Activated CD4-positive, alpha-beta T cell treated with anti-CD3 and anti-CD28 coated beads for 4 hours (primary cell): Measurements from ENCODE around the gene ZNF689.
"Not testable (repeated sequence)": the region's sequence is repeated elsewhere in the genome, so short reads cannot be mapped to it uniquely, and the experiment has no call there.

Source experiments
- DNase-seq, 2 donors: peaks; one replicate each; pipeline ENCODE4 v3.0.0-alpha.2; 2020

Gene ZNF689

DNA sequence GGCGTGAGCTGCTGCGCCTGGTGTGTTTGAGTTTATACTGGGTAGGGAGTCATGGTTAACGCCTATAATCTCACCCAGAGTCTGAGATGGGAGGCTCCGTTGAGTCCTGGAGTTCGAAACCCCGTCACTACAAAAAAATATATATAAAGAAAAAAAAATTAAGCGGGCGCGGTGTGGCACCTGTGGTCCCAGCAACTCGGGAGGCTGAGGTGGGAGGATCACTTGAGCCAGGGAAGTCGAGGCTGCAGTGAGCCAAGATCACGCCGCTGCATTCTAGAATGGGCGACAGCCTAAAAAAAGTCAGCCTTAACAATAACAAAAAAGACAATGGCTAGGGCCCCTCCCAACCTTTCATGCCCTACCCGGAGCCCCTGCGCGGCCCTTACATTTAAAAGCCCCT is 23.3 kb upstream of the ZNF689 start:
- DNase-seq, result no peak

DNA sequence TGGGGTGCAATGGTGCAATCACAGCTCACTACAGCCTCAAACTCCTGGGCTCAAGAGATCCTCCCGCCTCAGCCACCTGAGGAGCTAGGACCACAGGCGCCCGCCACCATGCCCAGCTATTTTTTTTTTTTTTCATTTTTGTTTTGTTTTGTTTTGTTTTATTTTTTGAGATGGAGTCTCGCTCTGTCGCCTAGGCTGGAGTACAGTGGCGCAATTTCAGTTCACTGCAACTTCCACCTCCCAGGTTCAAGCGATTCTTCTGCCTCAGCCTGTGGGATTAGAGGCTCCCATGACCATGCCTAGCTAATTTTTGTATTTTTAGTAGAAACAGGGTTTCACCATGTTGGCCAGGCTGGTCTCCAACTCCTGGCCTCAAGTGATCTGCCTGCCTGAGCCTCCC is 22.3 kb upstream of the ZNF689 start:
- DNase-seq, result not testable (repeated sequence)

DNA sequence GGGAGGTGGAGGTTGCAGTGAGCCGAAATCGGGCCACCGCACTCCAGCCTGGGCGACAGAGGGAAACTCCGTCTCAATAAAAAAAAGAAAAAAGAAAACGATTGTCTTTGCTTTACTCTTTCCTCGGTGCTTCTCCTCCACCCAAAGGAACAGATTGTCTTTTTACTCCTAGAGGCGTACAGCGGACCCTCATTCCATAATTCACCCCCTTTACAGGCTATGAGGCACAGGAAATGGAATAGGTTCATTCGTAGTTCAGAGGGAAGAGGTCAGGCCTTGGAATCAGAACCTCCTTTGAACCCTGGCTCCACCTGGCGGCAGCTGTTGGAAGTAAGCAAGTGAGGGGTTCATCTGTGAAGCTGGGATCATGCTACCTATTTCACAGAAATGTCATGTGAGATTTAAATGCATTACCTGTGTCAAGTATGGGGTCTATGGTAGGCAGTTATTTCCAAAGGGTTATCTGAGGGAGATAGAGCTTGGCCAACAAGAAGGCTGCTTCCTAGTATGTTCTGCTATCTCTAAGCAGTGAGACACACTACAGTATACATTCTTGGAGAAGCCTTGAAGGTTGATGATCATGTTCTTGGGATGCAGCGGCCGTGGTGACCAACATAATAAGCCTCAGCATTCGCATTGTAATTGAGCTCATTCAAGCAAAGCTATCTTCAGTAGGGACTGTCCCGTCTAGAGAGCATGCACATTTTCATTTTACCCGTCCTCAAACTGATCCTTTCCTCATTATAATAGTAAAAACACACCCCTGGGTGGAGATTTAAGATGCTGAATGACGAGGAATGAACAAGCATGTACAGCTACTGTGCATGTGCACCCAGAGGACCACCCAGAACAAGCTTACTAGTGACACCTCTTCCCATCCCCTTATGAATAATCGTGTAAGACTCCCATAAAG is 18.7 kb upstream of the ZNF689 start:
- DNase-seq, result peak; percentile 80 to 94

DNA sequence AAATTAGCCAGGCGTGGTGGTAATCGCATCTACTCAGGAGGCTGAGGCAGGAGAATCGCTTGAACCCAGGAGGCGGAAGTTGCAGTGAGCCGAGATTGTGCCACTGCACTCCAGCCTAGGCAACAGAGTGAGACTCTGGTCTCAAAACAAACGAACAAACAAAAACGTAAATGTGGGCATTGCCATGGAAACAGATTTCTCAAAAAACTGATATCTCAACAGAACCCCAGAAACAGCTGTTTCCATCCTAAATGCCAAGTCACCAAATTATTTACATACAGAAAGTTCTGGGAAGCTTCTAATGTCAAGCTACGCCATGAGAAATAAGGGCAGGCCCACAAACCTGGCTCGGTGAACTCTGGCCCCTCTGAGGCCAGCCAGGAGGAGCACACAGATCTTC is 16.0 kb upstream of the ZNF689 start:
- DNase-seq, result no peak

DNA sequence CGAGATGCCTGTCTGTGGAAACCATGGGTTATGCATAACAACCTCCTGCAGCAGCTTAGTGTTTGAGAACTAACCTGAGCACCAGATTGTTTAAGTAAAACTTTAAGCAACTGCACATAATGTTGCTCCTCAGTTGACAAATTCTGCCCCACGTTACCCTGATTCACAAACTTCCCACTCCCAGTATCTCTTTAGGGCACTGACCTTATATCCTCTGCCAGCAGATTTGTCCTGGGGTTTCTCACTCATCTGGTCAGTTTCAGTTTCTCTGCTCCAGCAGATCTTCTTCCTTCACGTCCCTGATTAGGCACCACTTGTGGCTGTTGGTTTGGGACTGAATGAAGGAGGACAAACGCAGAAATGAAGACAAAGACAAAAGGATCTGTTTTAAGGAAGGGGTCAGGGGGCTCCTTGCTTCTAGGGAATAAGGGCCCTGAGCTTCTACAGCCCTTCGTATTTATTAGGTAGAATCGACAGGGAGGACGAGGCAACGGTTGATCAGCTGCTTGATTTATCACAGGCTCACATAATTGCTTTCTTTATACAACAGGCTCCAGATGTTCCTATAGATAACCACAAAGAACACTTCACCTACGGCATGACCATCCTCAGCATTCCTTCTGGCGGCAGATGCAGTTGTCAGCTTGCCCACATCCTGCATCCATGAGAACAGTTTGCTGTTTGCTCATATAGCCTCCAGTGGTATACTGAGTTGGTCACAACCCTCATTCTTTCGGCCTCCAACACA is 13.5 kb upstream of the ZNF689 start:
- no peak for DNase-seq

DNA sequence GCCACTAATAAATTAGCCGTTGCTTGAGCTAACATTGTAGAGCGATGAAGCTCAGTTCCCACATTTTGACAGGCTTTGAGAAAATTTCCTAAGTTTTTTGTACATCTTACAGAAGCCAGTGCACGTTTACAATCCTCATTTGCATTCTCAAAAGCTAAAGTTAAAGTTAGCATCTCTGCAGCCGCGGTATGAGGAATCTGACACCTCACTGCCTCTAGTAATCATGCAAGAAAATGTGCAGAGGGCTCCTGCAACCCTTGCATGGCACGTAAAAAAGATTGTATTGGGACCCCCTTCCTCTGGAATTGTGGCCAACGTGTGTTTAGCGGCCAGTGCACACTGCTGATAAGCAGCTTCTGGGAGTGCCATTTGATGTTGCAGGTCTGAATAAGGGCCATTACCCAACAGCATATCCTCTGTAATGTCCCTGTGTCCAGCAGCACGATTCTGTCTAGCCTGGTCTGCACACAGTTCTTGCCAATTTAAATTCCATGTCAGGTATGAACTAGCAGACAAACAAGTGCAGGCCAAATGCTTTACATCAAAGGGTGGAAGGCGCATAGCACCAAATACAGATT is 12.4 kb upstream of the ZNF689 start:
- no peak for DNase-seq

DNA sequence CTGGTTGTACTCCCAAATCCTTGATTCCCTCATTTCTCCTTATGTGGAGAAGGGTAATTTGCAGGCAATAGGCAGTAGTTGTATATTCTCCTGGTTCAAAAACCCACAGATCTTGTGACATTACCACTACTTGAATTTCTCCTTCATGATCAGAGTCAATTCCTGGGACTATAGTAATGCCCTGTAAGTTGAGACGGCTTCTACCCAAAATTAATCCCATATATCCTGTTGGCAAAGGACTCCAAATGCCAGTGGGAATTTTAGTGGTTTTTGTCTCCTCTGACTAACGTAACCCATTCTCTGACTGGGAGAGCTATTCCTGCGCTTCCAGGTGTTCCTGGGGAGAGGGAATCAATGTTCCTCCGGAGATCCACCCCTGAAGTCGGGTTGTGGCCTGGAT is 11.6 kb upstream of the ZNF689 start:
- no peak for DNase-seq

DNA sequence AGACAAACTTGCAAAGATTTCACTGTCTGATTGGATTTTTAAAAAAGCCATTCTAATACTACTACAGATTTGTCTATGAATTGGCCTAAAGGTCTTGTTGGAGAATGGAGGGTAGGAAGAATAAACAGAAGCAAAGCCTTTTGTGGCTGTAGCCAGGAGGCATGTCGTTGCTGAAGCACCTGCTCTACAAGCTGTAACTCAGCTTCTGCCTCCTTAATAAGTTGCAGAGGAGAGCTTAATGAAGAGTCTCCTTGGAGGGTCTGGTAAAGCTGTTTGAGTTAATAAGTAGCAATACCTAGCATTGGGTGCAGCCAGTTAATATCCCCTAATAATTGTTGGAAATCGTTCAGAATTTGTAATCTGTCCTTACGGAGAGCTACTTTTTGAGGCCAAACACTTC is 10.0 kb upstream of the ZNF689 start:
- no peak for DNase-seq

DNA sequence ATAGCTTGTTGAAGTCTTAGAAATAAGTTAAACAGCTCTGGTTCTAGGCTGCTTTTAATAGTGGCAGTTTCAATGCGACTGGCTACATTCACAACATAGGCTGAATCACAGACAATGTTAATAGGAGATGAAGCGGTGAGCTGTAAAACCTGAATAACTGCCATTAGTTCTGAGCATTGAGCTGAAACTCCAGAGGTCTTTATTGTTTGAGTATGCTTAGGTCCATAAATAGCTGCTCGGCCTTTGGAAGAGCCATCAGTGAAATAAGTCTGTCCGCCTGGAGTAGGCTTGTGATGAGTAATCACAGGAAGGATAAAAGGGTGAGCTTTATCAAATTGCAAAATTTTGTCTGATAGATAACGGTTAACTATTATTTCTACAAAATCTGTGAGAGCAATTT is 9.4 kb upstream of the ZNF689 start:
- DNase-seq, result no peak

DNA sequence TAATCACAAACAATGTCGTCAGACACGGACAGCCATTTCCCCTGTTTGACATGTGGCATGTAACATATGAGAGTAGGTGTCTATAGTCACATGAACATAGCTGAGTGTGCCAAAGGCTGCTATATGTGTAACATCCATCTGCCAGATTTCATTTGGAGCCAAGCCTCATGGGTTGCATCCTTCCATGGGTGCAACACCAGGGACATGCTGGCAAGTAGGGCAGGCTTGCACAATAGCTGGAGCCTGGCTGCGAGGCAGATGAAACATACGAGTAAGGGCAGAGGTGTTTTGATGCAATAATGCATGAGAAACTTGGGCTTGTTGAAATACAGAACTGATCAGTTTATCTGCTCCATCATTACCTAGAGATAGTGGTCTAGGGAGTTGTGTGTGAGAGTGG is 9.0 kb upstream of the ZNF689 start:
- no peak for DNase-seq

DNA sequence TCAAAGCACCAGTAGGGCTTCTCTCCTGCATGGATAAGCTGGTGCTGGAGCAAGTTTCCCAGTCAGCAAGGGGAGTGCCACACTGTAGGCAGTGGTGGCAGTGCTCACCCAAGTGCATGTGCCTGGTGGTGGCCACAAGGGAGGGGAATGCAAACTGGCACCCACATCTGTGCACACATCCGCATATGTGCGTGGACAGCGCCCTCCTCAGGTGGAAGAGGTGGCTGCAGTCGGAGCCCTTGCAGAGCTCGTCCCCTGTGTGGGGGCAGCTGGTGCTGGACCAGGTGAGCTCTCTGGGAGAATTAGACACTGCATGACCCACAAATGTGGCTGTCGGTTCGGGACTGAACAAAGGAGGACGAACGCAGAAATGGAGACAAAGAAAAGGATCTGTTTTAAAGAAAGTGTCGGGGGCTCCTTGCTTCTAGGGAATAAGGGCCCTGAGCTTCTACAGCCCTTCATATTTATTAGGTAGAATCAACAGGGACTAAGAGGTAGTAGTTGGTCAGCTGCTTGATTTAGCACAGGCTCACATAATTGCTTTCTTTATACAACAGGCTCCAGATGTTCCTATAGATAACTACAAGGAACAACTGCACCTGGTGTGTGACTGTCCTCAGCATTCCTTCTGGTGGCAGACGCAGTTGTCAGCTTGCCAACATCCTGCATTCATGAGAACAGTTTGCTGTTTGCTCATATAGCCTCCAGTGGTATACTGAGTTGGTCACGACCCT is 5.3 kb upstream of the ZNF689 start:
- DNase-seq, result peak; percentile 41 to 53

DNA sequence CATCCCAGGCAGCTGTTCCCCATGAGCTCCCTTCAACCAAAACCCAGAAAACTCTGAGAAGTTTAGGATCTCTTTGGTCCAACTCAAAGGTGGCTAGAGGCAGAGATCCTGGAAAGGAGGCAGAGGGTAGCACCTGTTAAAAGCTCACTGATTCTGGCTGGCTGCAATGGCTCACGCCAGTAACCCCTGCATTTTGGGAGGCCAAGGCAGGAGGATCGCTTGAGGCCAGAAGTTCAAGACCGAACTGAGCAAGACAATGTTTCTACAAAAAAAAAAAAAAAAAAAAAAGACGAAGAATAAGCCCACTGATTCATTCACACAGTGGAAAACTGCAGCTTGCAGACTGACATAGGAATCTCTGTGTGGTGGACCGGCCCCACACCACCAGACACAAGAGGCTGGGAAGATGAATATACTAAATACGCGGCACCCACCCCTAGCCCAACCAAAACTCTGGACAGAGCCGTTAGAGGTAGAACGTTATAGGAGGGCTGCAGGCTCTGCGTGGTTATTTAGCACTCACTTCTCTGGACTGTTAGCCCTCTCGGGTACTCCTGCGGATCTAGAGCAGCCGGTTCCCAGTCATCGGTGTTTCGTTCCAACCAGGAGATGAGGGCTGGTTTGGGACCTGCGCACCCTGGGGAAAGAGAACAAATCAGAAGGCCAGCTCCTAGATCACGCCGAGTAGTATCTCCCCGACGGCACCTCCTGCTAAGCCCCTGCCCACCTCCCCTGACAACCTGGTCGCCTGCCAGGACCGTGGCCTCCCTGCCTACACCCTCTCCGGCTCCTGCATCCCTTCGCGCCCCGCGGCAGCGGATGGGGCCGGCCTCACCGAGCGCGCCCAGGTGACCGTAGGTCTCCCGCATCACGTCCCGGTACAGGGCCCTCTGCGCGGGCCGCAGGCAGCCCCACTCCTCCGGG is 925 bp downstream of the ZNF689 start:
- DNase-seq, result peak in 1 of 2 donors; percentile 35

DNA sequence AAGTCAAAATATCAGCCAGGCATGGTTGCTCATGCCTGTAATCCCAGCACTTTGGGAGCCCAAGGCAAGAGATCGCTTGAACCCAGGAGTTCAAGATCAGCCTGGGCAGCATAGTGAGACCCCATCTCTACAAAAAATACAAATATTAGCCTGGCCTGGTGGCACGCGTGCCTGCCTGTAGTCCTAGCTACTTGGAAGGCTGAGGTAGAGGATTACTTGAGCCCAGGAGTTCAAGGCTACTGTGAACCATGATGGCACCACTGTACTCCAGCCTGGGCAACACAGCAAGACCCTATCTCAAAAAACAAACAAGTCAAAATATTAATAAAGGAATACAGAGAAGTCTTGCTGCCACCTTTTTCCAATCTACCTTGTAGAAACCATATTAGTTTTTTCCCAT is 4.2 kb downstream of the ZNF689 start:
- DNase-seq, result no peak

DNA sequence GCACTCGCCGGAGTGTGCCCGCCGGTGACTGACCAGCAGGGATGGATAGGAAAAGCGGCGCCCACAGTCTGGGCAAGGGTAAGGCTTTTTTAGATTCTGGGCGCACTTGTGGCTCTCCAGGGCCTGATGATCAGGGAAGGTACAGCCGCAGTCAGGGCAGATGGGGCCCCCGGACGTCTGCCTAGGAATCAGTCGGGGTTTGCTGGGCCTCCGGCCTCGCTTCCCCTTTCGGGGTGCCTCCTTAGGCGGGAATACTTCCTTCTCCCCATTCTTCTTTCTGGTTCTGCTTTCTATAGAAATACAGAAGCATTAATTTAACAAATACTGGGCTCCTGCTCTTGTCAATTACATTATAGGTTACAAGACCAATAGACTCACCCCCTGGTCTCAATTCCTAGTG is 5.0 kb downstream of the ZNF689 start:
- DNase-seq, result no peak

DNA sequence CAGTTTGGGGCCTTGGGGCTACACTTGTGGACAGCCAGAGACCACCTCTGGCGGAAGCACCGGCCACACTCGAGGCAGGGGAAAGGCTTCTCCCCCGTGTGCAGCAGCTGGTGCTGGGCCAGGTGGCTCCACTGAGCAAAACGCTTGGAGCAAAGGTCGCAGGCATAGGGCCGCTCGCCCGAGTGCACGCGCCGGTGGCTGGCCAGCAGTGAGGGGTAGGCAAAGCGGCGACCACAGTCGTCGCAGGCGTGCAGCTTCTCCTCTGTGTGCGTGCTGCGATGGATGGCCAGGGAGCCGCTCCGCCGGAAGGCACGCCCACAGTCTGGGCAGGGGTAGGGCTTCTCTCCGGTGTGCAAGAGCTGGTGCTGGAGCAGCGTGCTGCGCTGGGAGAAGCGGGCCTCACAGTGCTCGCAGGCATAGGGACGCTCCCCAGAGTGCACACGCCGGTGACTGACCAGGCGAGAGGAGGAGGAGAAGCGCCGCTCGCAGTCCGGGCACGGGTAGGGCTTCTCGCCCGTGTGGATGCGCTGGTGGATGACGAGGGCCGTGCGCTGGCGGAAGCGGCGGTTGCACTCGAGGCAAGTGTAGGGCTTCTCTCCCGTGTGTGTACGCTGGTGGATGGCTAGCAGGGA is 5.8 kb downstream of the ZNF689 start:
- no peak for DNase-seq

DNA sequence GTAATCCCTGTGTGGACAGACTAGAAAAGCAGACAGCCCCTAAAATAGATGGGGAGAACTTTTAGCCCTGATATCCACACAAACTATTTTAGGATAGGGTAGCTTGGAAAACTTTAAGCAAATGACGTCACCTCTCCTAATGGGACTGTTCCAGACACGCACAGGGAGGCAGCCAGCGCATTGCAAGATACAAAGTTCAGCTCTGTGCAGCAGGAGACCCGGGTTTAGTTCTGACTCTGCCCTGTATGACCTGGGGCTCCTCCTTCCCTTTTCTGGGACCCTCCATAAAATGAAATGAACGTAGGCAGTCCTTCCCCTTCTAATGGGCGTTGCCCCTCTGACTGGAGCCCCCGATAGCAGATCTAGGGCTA is 6.3 kb downstream of the ZNF689 start:
- no peak for DNase-seq

DNA sequence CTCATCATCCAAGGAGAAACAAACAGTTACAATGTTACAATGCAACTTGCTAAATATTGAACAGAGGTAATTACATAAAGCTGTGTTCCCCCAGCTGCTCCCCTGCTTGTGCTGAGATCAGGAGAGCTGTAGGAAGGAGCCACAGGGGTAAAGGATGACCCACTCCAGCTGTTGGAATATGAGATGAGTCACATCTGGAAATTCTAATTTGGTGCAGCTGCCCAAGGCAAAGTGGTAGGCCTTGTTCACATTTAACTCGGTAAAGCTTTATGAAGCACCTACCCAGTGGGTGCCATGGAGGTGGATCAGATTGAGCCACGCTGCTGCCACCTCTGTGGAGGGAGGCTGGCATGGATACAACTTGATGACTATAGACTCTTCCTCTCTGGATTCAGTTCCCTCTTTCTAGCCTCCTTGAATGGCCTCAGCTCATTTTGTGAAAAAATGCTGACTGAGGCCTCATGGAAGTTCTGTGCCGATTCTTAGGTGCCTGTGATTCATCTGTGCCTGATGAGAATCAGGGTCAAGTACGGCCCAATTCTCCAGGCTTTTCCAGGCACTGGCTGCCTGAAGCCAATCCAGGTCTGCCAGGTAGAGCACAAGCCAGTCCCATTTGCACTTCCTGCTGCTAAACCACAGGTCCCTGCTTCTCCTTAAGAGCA is 7.4 kb downstream of the ZNF689 start:
- no peak for DNase-seq

DNA sequence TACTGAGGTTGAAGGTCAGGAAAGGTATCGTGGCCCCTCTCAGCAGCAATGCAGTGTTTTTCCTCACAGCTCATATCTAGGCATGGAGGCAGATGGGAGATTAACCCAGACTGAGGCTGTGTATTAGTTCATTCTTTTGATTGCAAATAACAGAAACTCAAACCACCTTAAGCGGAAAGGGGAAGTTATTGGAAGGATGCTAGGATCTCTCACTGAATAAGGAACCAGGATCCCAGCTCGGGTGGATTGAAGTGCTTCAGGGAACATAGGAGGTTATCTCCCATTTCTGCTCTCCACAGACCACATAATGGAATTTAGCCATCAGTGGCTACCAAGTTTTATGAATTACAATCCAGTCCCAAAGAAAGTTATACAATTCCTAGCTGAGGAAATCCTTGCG is 8.2 kb downstream of the ZNF689 start:
- DNase-seq, result no peak

DNA sequence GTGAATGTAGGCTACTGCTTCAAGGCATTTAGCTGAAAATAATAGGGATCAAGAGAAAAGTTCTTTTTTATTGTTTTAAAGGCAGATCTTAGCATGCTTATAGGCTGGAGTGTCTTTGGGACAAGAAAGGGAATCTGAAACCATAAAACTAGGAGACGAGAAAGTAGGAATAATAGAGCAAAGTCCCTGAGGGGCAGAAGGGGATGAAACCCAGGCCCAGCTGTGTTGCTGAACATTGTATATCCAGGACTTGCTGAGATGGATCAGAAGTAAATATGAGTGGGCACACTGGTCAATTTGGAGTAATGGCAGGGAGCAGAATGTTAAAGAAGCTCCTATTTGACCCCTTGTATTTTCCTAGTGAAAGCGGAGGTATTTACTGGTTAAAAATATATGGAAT is 9.3 kb downstream of the ZNF689 start:
- DNase-seq, result no peak

DNA sequence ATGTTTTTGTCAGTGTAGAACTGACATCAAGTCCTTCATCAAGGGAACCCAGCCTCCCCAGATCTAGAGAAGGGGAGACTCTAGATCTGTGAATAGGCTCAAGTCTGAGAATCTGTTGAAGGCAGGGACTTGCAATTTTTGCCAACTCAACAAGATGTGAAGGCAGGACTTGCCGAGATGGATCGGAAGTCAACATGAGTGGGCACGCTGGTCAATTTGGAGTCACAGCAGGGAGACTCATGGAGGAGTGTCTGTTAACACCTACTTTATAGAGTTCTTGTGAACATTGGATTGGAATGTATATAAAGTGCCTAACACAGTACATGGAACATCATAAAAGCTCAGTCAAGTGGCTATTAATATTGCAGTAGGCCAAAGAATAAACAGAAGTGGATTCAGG is 10.0 kb downstream of the ZNF689 start:
- DNase-seq, result no peak

DNA sequence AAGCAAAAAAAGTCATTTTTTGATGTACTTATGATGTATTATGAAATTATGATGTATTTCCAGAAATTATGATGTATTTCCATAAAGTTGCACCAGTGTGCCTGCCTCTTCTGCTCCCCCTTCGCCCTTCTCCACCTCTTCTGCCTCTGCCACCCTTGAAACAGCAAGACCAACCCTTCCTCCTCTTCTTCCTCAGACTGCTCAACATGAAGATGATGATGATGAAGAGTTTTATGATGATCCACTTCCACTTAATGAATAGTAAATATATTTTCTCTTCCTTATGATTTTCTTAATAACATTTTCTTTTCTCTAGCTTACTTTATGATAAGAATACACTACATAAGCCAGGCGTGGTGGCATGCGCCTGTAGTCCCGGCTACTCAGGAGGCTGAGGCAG is 17.3 kb downstream of the ZNF689 start:
- no peak for DNase-seq
